PC-3 (cell line): ENCODE data around the gene LHFPL5. TPM values are rescaled to one million over a fixed set of nuclear protein-coding genes. Genes with fewer than 3 reads are reported as not detected.

ENCODE experiments used
- ATAC-seq: fragments of 200-7000 bp; cut with Tn5 transposase; 2 replicates; pipeline ENCODE4 v1.9.1; 2020; ENCODE audit warnings: mild to moderate bottlenecking, moderate library complexity
- BruUV-seq: library from RNA; stranded (reverse); fragments of 400-500 nt; replicated peaks from 2 replicates; lab custom pipeline; 2021; lab: Mats Ljungman, UMichigan
- CTCF ChIA-PET: fragments of 300-600 bp; sonication (Branson Sonifier 250); formaldehyde crosslinking; loops from one replicate; lab custom pipeline; 2022; ENCODE audit warnings: antibody characterized with exemption; lab: Charles Lee
- POLR2A ChIA-PET: fragments of 300-600 bp; sonication (Branson Sonifier 250); formaldehyde crosslinking; loops from one replicate; lab custom pipeline; 2022; ENCODE audit warnings: antibody characterized with exemption; ENCODE audit not compliant: unreplicated experiment; lab: Charles Lee
- DNase-seq: peaks from one replicate; pipeline ENCODE4 v3.0.0-alpha.2; 2015
- H2AFZ ChIP-seq: fragments of 300-600 bp; sonication (generic); 2 replicates; pipeline ENCODE4 v1.6.0; 2016; ENCODE audit warnings: antibody characterized with exemption, low read length
- H3F3A ChIP-seq: fragments of 300-600 bp; sonication (generic); one replicate; pipeline ENCODE4 v1.6.0; 2017; ENCODE audit warnings: antibody characterized with exemption, low read length, control low read depth, mild to moderate bottlenecking; ENCODE audit not compliant: unreplicated experiment
- H3K27ac ChIP-seq: fragments of 300-600 bp; sonication (generic); 2 replicates; pipeline ENCODE4 v1.5.1; 2016; ENCODE audit warnings: mild to moderate bottlenecking, low read length
- H3K27me3 ChIP-seq: fragments of 300-600 bp; sonication (generic); 2 replicates; pipeline ENCODE4 v1.6.1; 2016; ENCODE audit warnings: low read length, mixed read lengths
- H3K36me3 ChIP-seq: fragments of 300-600 bp; sonication (generic); 2 replicates; pipeline ENCODE4 v1.6.1; 2016; ENCODE audit warnings: low read depth, mixed run types, low read length, mixed read lengths
- H3K4me1 ChIP-seq: fragments of 300-600 bp; sonication (generic); 2 replicates; pipeline ENCODE4 v1.5.1; 2016; ENCODE audit warnings: low read length; ENCODE audit not compliant: insufficient read depth
- H3K4me2 ChIP-seq: fragments of 300-600 bp; sonication (generic); 2 replicates; pipeline ENCODE4 v1.6.0; 2016; ENCODE audit warnings: low read length
- H3K4me3 ChIP-seq: fragments of 300-600 bp; sonication (generic); 2 replicates; pipeline ENCODE4 v1.5.1; 2016; ENCODE audit warnings: mild to moderate bottlenecking, low read length, mixed read lengths
- H3K79me2 ChIP-seq: fragments of 300-600 bp; sonication (generic); 2 replicates; pipeline ENCODE4 v1.6.1; 2017; ENCODE audit warnings: low read length, mixed read lengths
- H3K9ac ChIP-seq: fragments of 300-600 bp; sonication (generic); 2 replicates; pipeline ENCODE4 v1.6.0; 2016; ENCODE audit warnings: mild to moderate bottlenecking, low read length
- H3K9me2 ChIP-seq: fragments of 300-600 bp; sonication (generic); replicated peaks from 2 replicates; pipeline ENCODE4 v1.6.1; 2016; ENCODE audit warnings: mixed run types, low read length, mixed read lengths
- H3K9me3 ChIP-seq: fragments of 300-600 bp; sonication (generic); 2 replicates; pipeline ENCODE4 v1.6.1; 2016; ENCODE audit warnings: low read length, mixed read lengths
- H4K20me1 ChIP-seq: fragments of 300-600 bp; sonication (generic); 2 replicates; pipeline ENCODE4 v1.6.1; 2016; ENCODE audit warnings: low read length, mixed read lengths
- EZH2 ChIP-seq: fragments of 300-600 bp; sonication (generic); IDR thresholded peaks from one replicate; pipeline ENCODE4 v1.6.1; 2017; ENCODE audit warnings: antibody characterized with exemption, mild to moderate bottlenecking, low read length; ENCODE audit not compliant: unreplicated experiment
- EZH2phosphoT487 ChIP-seq: fragments of 300-600 bp; sonication (generic); IDR thresholded peaks from 2 replicates; pipeline ENCODE4 v1.6.1; 2018; ENCODE audit warnings: mild to moderate bottlenecking, antibody characterized with exemption, low read length, borderline replicate concordance
- intact Hi-C: fragments of 100-400 bp; cut with micrococcal nuclease; formaldehyde crosslinking; loops from 2 replicates; pipeline ENCODE4 v1.9.0; 2023
- total RNA-seq: library from RNA; depleted of rRNA; stranded (reverse); fragments of >200 nt; gene quantifications from 2 replicates; pipeline ENCODE4 v1.2.3, GENCODE V29; 2014
- TF ChIP-seq, protein P1 (sequence below): fragments of 300-600 bp; sonication (generic); conservative IDR thresholded peaks from 2 replicates; pipeline ENCODE4 v1.5.1; 2017; ENCODE audit warnings: antibody characterized with exemption, low read depth, mild to moderate bottlenecking, low read length

The LHFPL5 gene
- total RNA-seq, 1 experiment from 2014 or later, result not detected

DNA sequence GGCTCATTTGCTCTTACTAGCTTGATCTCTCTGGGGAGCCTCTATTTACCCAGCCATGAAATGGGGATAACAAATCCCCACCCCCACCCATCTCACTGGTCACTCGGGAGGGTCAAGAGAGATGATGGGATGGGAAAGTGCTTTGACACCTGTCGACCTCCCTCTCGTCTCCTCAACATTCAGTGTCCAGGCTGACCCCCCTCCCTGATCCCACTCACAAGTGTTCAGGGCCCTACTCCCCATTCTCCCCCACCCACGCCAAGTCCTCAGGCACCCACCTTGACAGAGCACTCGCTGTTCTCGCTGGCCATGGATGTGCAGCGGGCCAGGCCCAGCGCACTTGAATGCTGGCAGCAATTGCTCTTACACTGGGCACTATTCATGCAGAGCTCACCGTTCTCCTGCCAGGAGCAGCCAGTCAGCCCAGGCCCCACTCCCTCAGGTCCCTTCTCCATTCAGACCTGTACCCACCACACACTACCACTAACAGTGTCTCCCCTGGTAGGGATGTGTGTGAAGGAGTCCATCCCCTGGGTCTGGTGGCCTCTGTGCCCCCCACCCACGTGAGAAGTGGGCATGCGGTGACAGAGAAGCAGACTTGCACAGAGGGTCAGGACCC is 9.6 kb upstream of the LHFPL5 start:
- intact Hi-C loops, result no loop called here
- no TSS peak for BruUV-seq
- Histone ChIP-seq H3K27me3 (no peaks in the 10 kb centered on the region; the same call in 1 of the 2 replicates), H4K20me1 (no peaks in the 10 kb centered on the region), H3K9me2 (no peaks in the 10 kb centered on the region), H3K4me1 (no peaks in the 10 kb centered on the region), H2AFZ (no peak overlapping the region), H3K79me2 (no peaks in the 10 kb centered on the region), H3K27ac (no peak overlapping the region), H3F3A (no peaks in the 10 kb centered on the region), H3K9me3 (no peaks in the 10 kb centered on the region), H3K9ac (no peak overlapping the region), H3K36me3 (no peaks in the 10 kb centered on the region), H3K4me3 (no peak overlapping the region), H3K4me2 (no peak overlapping the region)
- ChIA-PET POLR2A (no interaction called here), CTCF (no interaction called here)
- TF ChIP-seq, protein P1, sequence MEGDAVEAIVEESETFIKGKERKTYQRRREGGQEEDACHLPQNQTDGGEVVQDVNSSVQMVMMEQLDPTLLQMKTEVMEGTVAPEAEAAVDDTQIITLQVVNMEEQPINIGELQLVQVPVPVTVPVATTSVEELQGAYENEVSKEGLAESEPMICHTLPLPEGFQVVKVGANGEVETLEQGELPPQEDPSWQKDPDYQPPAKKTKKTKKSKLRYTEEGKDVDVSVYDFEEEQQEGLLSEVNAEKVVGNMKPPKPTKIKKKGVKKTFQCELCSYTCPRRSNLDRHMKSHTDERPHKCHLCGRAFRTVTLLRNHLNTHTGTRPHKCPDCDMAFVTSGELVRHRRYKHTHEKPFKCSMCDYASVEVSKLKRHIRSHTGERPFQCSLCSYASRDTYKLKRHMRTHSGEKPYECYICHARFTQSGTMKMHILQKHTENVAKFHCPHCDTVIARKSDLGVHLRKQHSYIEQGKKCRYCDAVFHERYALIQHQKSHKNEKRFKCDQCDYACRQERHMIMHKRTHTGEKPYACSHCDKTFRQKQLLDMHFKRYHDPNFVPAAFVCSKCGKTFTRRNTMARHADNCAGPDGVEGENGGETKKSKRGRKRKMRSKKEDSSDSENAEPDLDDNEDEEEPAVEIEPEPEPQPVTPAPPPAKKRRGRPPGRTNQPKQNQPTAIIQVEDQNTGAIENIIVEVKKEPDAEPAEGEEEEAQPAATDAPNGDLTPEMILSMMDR, result no peak
- no peak for TF ChIP-seq EZH2phosphoT487
- no peak for TF ChIP-seq EZH2
- DNase-seq (no peak), ATAC-seq (no peak)

DNA sequence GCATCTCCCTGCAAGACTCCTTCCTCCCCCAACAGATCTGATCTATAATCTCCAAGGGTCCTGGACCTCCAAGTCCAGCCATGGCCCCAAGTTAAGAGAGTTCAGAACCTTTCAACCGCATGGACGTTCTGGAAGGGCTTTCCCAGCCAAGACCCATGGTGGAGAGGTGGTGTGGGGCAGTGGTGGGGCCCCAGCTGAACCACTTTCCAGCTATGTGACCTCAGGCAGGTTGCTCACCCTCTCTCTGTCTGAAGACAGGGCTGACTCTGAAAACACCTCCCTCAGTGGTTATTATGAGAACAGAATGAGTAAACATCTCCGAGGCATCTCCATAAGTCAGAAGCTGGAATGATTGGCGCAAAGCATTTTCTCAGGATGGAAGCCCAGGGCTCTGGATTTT is 8.9 kb upstream of the LHFPL5 start:
- TF ChIP-seq EZH2, result no peak
- TF ChIP-seq, protein P1, result no peak
- no peak for TF ChIP-seq EZH2phosphoT487
- Histone ChIP-seq H2AFZ (no peak overlapping the region), H3K36me3 (no peaks in the 10 kb centered on the region), H3K27ac (no peak overlapping the region), H3K27me3 (no peaks in the 10 kb centered on the region), H3K4me2 (no peak overlapping the region), H3F3A (no peaks in the 10 kb centered on the region), H4K20me1 (no peaks in the 10 kb centered on the region), H3K4me3 (no peak overlapping the region), H3K9me2 (no peaks in the 10 kb centered on the region), H3K9me3 (no peaks in the 10 kb centered on the region), H3K9ac (no peak overlapping the region), H3K79me2 (no peaks in the 10 kb centered on the region), H3K4me1 (no peaks in the 10 kb centered on the region)
- ChIA-PET CTCF (no interaction called here), POLR2A (no interaction called here)
- intact Hi-C loops, result no loop called here
- ATAC-seq (no peak), DNase-seq (peak; percentile 17)
- no TSS peak for BruUV-seq

DNA sequence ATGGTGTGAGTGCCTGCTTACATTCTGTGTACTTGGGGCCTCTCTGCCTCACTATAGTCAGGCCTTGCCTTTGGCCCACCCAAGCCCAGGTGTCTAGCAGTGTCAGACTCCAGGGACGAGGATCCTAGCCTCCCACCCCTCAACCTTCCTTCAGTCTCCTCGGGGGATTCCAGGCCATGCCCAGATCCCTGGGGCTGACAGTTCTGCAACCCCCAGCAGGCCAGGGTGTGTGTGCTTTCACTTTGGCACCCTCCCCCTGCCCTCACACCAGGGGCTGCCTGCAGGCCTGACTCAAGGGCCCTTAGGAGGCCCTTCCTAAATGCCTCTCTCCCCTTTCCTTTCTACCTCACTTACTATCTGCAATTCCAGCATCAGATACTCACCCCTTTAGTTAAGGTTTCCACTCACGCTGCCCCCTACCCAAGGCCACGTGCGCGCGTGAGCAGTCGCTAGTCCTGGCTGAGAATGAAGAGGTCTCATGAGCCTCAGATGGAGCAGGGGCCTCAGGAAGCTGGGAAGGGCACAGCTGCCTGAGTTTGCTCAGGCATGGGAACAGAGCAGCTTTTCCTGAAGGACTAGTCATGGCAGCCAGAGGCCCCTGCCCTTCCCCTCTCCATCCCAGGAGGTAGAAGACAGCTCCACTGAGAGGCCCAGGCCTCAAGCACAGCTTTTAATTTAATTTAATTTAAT is 7.2 kb upstream of the LHFPL5 start:
- CTCF ChIA-PET, result interaction anchor here (0.5 kb wide), 1 partner anchor 230 kb away, joined by 10 read pairs; no protein-coding TSS in a partner anchor
- no peak for DNase-seq
- no peak for ATAC-seq
- Histone ChIP-seq H3K4me1 (no peaks in the 10 kb centered on the region), H3K4me3 (no peak overlapping the region), H3K79me2 (no peaks in the 10 kb centered on the region), H3K36me3 (no peaks in the 10 kb centered on the region), H3K9ac (no peak overlapping the region), H3K9me3 (no peaks in the 10 kb centered on the region), H3F3A (no peaks in the 10 kb centered on the region), H4K20me1 (no peaks in the 10 kb centered on the region), H3K9me2 (no peaks in the 10 kb centered on the region), H3K27ac (no peak overlapping the region), H3K4me2 (no peak overlapping the region), H3K27me3 (no peaks in the 10 kb centered on the region), H2AFZ (no peak overlapping the region)
- intact Hi-C loops, result loop anchor here (1.0 kb wide), 1 partner anchor 11 kb away; no protein-coding TSS in a partner anchor
- BruUV-seq, result no TSS peak
- POLR2A ChIA-PET, result no interaction called here
- no peak for TF ChIP-seq EZH2phosphoT487
- TF ChIP-seq EZH2, result no peak
- TF ChIP-seq, protein P1, result no peak
